Nasal cavity respiratory epithelium epithelial cell of viscerocranial mucosa (primary cell): ENCODE results near the gene TP63. TPM values are rescaled to one million over a fixed set of nuclear protein-coding genes. Genes with fewer than 3 reads are reported as not detected.

Experiments used
- total RNA-seq: library from RNA; depleted of rRNA; stranded (reverse); fragments of >200 nt; gene quantifications from 2 replicates; pipeline ENCODE4 v1.2.3, GENCODE V29; 2014

The TP63 gene
- 173 and 254 TPM in 2 replicates for total RNA-seq

DNA sequence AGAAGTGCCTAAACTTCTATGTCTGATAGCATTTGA lies at the start of gene TP63:
TP63 (plus strand) TSS at position 17 of the 36 bp plus-strand sequence. CDS start 127 bp downstream, outside the sequence.

